ENCODE measurements around the gene SHC3.

The SHC3 gene

DNA sequence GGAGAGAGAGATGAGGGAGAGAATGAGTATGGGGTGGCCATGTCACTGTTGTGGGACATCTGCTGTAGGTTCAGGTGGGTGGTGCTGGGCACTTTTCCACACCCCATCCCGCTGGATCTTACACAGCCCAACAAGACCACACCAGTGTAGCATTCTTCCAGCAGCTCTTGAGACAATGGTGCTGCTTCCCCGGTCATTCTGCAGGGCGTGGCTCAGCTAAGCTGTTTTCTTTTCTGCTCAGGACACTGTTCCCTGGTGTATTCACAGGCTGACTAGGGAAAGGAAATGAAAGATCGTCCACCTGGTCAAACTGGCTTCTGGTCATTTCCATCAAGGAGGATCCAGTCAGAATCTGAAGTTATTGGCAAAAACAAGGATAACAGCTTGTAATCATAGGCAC, 111.8 kb downstream of the SHC3 start:
- no peak for TF ChIP-seq EGR1 (IDR thresholded peaks at IDR 0.05)
- no peak for TF ChIP-seq CEBPB (IDR thresholded peaks at IDR 0.05)
- TF ChIP-seq YY1 (IDR thresholded peaks at IDR 0.05; ENCODE audit: low read depth) = no peak
- no peak for TF ChIP-seq NFIC (IDR thresholded peaks at IDR 0.05)
- TF ChIP-seq TEAD4 (IDR thresholded peaks at IDR 0.05) = no peak
- TF ChIP-seq, protein P1, sequence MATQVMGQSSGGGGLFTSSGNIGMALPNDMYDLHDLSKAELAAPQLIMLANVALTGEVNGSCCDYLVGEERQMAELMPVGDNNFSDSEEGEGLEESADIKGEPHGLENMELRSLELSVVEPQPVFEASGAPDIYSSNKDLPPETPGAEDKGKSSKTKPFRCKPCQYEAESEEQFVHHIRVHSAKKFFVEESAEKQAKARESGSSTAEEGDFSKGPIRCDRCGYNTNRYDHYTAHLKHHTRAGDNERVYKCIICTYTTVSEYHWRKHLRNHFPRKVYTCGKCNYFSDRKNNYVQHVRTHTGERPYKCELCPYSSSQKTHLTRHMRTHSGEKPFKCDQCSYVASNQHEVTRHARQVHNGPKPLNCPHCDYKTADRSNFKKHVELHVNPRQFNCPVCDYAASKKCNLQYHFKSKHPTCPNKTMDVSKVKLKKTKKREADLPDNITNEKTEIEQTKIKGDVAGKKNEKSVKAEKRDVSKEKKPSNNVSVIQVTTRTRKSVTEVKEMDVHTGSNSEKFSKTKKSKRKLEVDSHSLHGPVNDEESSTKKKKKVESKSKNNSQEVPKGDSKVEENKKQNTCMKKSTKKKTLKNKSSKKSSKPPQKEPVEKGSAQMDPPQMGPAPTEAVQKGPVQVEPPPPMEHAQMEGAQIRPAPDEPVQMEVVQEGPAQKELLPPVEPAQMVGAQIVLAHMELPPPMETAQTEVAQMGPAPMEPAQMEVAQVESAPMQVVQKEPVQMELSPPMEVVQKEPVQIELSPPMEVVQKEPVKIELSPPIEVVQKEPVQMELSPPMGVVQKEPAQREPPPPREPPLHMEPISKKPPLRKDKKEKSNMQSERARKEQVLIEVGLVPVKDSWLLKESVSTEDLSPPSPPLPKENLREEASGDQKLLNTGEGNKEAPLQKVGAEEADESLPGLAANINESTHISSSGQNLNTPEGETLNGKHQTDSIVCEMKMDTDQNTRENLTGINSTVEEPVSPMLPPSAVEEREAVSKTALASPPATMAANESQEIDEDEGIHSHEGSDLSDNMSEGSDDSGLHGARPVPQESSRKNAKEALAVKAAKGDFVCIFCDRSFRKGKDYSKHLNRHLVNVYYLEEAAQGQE (IDR thresholded peaks at IDR 0.05; ENCODE audit: low read depth) = no peak
- TF ChIP-seq FOXM1 (IDR thresholded peaks at IDR 0.05; ENCODE audit: borderline replicate concordance, low read depth) = no peak
- TF ChIP-seq TCF12 (IDR thresholded peaks at IDR 0.05; ENCODE audit: low read depth) = no peak
- no peak for TF ChIP-seq EP300 (IDR thresholded peaks at IDR 0.05; ENCODE audit: borderline replicate concordance)
- TF ChIP-seq, protein P2, sequence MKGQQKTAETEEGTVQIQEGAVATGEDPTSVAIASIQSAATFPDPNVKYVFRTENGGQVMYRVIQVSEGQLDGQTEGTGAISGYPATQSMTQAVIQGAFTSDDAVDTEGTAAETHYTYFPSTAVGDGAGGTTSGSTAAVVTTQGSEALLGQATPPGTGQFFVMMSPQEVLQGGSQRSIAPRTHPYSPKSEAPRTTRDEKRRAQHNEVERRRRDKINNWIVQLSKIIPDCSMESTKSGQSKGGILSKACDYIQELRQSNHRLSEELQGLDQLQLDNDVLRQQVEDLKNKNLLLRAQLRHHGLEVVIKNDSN (IDR thresholded peaks at IDR 0.05) = no peak

DNA sequence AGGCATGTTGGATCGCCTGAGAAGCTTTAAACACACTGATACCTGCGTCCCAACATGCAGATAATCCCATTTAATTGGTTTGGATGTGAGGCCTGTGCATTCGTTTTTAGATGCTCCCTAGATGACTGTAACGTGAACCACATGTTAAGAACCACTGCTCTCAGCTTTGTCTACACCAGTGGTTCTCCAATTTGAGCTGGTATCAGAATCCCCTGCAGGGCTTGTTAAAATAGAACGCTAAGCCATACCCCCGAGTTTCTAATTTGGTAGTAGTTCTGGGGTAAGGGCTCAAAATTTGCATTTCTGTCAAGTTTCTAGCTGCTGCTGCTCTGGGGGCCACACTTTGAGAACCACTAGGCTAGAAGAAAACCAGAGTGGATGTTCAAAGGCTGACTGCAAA, 112.7 kb downstream of the SHC3 start:
- TF ChIP-seq, protein P3, sequence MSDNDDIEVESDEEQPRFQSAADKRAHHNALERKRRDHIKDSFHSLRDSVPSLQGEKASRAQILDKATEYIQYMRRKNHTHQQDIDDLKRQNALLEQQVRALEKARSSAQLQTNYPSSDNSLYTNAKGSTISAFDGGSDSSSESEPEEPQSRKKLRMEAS (IDR thresholded peaks at IDR 0.05) = no peak
- TF ChIP-seq RAD21 (IDR thresholded peaks at IDR 0.05; ENCODE audit: low read depth) (no peak), EP300 (IDR thresholded peaks at IDR 0.05; ENCODE audit: borderline replicate concordance) (no peak), TEAD4 (IDR thresholded peaks at IDR 0.05) (no peak), CREB1 (IDR thresholded peaks at IDR 0.05; ENCODE audit: low read depth) (no peak), EGR1 (IDR thresholded peaks at IDR 0.05) (no peak)
- TF ChIP-seq, protein P2 (IDR thresholded peaks at IDR 0.05) = no peak

- TF ChIP-seq EP300 (IDR thresholded peaks at IDR 0.05; ENCODE audit: borderline replicate concordance) = no peak
- no peak for TF ChIP-seq TEAD4 (IDR thresholded peaks at IDR 0.05)
- no peak for TF ChIP-seq NFIC (IDR thresholded peaks at IDR 0.05)
- TF ChIP-seq, protein P1 (IDR thresholded peaks at IDR 0.05; ENCODE audit: low read depth) = no peak
- TF ChIP-seq CEBPB (IDR thresholded peaks at IDR 0.05) = no peak
- no peak for TF ChIP-seq EGR1 (IDR thresholded peaks at IDR 0.05)
- TF ChIP-seq CREB1 (IDR thresholded peaks at IDR 0.05; ENCODE audit: low read depth) = no peak
- no peak for TF ChIP-seq ZBTB7A (IDR thresholded peaks at IDR 0.05; ENCODE audit: low read depth)
- TF ChIP-seq FOXM1 (IDR thresholded peaks at IDR 0.05; ENCODE audit: borderline replicate concordance, low read depth) = no peak
- TF ChIP-seq YY1 (IDR thresholded peaks at IDR 0.05; ENCODE audit: low read depth) = no peak
- TF ChIP-seq, protein P3 (IDR thresholded peaks at IDR 0.05) = no peak
- TF ChIP-seq TAF1 (IDR thresholded peaks at IDR 0.05; ENCODE audit: low read depth) = no peak
- TF ChIP-seq TCF12 (IDR thresholded peaks at IDR 0.05; ENCODE audit: low read depth) = no peak
- TF ChIP-seq, protein P2 (IDR thresholded peaks at IDR 0.05) = no peak
- TF ChIP-seq RAD21 (IDR thresholded peaks at IDR 0.05; ENCODE audit: low read depth) = no peak
Measured at GRCh38 chr9:89060790-89061189, 117.8 kb downstream of the SHC3 start.

- TF ChIP-seq TAF1 (IDR thresholded peaks at IDR 0.05; ENCODE audit: low read depth) (no peak), NFIC (IDR thresholded peaks at IDR 0.05) (no peak), YY1 (IDR thresholded peaks at IDR 0.05; ENCODE audit: low read depth) (no peak), ZBTB7A (IDR thresholded peaks at IDR 0.05; ENCODE audit: low read depth) (no peak), EGR1 (IDR thresholded peaks at IDR 0.05) (no peak), TEAD4 (IDR thresholded peaks at IDR 0.05) (no peak), EP300 (IDR thresholded peaks at IDR 0.05; ENCODE audit: borderline replicate concordance) (no peak), FOXM1 (IDR thresholded peaks at IDR 0.05; ENCODE audit: borderline replicate concordance, low read depth) (no peak), CEBPB (IDR thresholded peaks at IDR 0.05) (no peak), TCF12 (IDR thresholded peaks at IDR 0.05; ENCODE audit: low read depth) (no peak), CREB1 (IDR thresholded peaks at IDR 0.05; ENCODE audit: low read depth) (no peak), RAD21 (IDR thresholded peaks at IDR 0.05; ENCODE audit: low read depth) (no peak)
- TF ChIP-seq, protein P2 (IDR thresholded peaks at IDR 0.05) = no peak
- TF ChIP-seq, protein P3 (IDR thresholded peaks at IDR 0.05) = no peak
- TF ChIP-seq, protein P1 (IDR thresholded peaks at IDR 0.05; ENCODE audit: low read depth) = no peak
Measured at GRCh38 chr9:89059925-89060506, 118.6 kb downstream of the SHC3 start.

Data from Ishikawa (cell line).